BJ (cell line): ENCODE measurements around the gene SLC35G2. TPM values are rescaled to one million over a fixed set of nuclear protein-coding genes. Genes with fewer than 3 reads are reported as not detected.

Experiments
- CTCF ChIA-PET: fragments of 350-600 bp; formaldehyde crosslinking; extraction: SDS; loops from one replicate; lab custom pipeline; 2021; ENCODE audit warnings: antibody characterized with exemption, inconsistent platforms; lab: Yijun Ruan, JAX
- POLR2A ChIA-PET: fragments of 300-600 bp; sonication (Branson Sonifier 250); formaldehyde crosslinking; extraction: SDS; loops from one replicate; lab custom pipeline; 2021; ENCODE audit warnings: antibody characterized with exemption; lab: Charles Lee
- DNase-seq: peaks from one replicate; pipeline ENCODE4 v3.0.0-alpha.2; 2011; ENCODE audit warnings: low read depth
- H3K27me3 ChIP-seq: 2 replicates; pipeline ENCODE4 v1.6.0; 2011; ENCODE audit warnings: low read length; ENCODE audit not compliant: control insufficient read depth, insufficient read depth
- H3K36me3 ChIP-seq: 2 replicates; pipeline ENCODE4 v1.5.1; 2011; ENCODE audit warnings: low read length; ENCODE audit not compliant: control insufficient read depth, insufficient read depth
- H3K4me3 ChIP-seq: 2 replicates; pipeline ENCODE4 v1.5.1; 2011; ENCODE audit warnings: low read depth, mild to moderate bottlenecking, control low read depth, low read length
- polyA plus RNA-seq: library from polyadenylated mRNA; depleted of rRNA; stranded (reverse); fragments of >200 nt; gene quantifications from 2 replicates; pipeline ENCODE4 v1.2.3, GENCODE V29; 2011
- TF ChIP-seq, protein P1 (sequence below): IDR thresholded peaks from 2 replicates; pipeline ENCODE4 v1.5.1; 2011; ENCODE audit warnings: low read depth, mild to moderate bottlenecking, control low read depth, inconsistent platforms, low read length, moderate library complexity; ENCODE audit not compliant: insufficient read depth

Gene SLC35G2
- polyA plus RNA-seq, 1 experiment, result 5.5 TPM

DNA sequence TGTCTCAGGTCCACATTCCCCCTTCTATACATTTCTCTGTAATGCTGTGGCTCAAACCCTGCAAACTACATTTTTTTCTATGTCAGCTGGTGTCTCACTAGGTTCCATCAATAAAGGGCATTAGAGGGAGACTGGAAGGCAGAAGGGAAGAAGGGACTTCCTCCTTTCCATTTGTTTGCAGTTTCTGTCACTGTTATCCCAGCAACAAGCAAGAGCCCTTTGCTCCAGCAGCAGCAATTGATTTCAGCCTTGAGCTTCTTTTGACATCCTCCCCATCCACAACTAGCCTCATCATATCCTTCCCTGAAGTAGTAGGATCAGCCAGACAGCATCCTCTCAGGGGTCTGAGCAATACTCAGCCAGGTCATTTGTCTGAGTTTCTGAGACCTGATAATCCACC lies 37.7 kb downstream of the SLC35G2 start:
- DNase-seq, result no peak
- ChIA-PET POLR2A (no interaction called here), CTCF (no interaction called here)
- H3K4me3 ChIP-seq, result no peak overlapping the region
- TF ChIP-seq, protein P1, sequence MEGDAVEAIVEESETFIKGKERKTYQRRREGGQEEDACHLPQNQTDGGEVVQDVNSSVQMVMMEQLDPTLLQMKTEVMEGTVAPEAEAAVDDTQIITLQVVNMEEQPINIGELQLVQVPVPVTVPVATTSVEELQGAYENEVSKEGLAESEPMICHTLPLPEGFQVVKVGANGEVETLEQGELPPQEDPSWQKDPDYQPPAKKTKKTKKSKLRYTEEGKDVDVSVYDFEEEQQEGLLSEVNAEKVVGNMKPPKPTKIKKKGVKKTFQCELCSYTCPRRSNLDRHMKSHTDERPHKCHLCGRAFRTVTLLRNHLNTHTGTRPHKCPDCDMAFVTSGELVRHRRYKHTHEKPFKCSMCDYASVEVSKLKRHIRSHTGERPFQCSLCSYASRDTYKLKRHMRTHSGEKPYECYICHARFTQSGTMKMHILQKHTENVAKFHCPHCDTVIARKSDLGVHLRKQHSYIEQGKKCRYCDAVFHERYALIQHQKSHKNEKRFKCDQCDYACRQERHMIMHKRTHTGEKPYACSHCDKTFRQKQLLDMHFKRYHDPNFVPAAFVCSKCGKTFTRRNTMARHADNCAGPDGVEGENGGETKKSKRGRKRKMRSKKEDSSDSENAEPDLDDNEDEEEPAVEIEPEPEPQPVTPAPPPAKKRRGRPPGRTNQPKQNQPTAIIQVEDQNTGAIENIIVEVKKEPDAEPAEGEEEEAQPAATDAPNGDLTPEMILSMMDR, result no peak
- H3K36me3 ChIP-seq, result peaks cover 1% of the 10 kb centered on the region; the same call in 1 of the 2 replicates
- H3K27me3 ChIP-seq, result no peaks in the 10 kb centered on the region

DNA sequence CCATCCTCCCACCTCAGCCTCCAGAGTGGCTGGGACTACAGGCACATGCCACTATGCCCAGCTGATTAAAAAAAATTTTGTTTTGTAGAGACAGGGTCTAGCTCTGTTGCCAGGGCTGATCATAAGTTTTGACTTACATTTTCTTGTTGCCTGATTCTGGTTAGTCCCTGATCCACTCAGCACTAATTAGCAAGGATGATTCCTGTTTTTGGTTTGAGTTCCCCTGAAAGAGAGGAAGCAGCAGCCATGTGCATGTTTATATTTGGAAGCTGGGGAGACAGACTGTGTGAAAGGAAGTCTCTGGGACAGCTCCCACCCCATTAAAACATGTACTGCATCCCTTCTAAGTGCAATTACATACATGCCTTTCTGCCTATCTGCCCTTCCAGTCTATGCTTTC lies 39.5 kb downstream of the SLC35G2 start:
- TF ChIP-seq, protein P1, result no peak
- ChIA-PET CTCF (interaction anchor here (0.8 to 1.7 kb wide), 3 partner anchors 10 to 156 kb away, joined by 3 to 4 read pairs (median 3); no protein-coding TSS in a partner anchor), POLR2A (no interaction called here)
- Histone ChIP-seq H3K4me3 (no peak overlapping the region), H3K36me3 (peaks cover 1% of the 10 kb centered on the region; the same call in 1 of the 2 replicates), H3K27me3 (no peaks in the 10 kb centered on the region)
- no peak for DNase-seq

DNA sequence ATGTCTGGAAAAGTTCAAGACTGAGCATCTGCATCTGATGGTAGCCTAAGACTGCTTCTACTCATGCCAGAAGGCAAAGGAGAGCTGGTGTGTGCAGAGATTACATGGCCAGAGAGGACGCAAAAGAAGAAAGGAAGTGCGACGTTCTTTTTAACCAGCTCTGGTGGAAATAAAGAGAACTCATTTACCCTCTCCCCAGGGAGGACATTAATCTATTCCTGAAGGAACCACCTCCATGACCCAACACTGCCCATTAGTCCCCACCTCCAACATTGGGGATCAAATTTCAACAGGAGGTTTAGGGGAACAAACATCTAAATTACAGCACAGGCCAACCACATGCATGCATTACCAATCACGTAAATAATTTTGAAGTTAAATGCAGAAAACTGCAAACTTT lies 41.6 kb downstream of the SLC35G2 start:
- no peaks in the 10 kb centered on the region for H3K27me3 ChIP-seq
- CTCF ChIA-PET, result no interaction called here
- DNase-seq, result no peak
- TF ChIP-seq, protein P1, result no peak
- H3K36me3 ChIP-seq, result peaks cover 1% of the 10 kb centered on the region; the same call in 1 of the 2 replicates
- H3K4me3 ChIP-seq, result peak overlapping the region; percentile 64
- POLR2A ChIA-PET, result no interaction called here

DNA sequence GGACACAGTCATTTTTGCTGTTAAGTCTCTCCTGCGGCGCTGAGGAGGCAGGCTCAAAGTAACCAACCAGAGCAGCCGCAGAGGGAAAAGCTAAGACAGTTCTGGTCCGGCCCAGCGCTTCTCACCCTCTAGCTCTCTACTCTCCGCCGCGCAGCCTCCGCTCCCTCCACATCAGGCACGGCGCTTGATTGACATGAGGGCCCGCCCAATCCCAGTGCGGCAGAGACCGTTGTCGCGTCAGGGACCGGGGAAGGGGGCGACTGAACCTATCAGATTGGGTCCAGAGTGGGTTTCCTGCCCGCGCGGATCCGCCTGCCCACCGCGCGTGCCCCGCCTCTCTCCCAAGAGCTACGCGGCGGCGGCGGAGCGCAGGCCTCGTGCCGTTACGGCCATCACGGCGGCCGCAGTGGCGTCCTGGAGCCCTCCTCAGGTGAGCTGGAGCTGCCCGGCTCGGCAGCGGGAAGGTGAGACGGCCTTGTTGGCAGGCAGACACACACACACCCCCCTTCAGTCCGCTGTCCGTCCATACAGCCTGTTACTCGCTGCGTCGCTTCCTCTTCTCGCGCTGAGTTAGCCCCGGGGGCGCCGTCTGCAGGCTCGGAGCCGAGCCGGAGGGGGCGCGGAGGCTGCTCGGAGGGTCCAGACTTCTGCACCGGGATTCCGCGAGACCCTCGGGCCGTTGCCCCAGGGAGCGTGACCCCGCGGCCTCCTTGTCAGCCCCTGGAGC lies 43.1 kb downstream of the SLC35G2 start, which contains the start of gene NCK1:
Gene NCK1 (plus strand): TSS at position 319 of the 727 bp plus-strand sequence. CDS start 65,794 bp downstream, outside the sequence.
- CTCF ChIA-PET, result interaction anchor here (0.5 to 2.5 kb wide), 10 partner anchors 12 to 787 kb away, joined by 3 to 7 read pairs (median 3); no protein-coding TSS in a partner anchor
- DNase-seq, result peak; percentile 89
- H3K4me3 ChIP-seq, result peak within 1 kb of the TSS; percentile 64
- POLR2A ChIA-PET, result interaction anchor here (0.6 to 0.8 kb wide), 2 partner anchors 37 to 123 kb away, joined by 3 to 5 read pairs; no protein-coding TSS in a partner anchor
- no peaks in the 10 kb centered on the region for H3K36me3 ChIP-seq
- no peaks in the 10 kb centered on the region for H3K27me3 ChIP-seq
- TF ChIP-seq, protein P1, result peak; percentile 26; the same call in 1 of the 2 replicates
